SIG-M5 treated with dmso at 0.1 percent for 504 hours (cell line): ENCODE data around the gene ANKS3.

Experiments
- DNase-seq: peaks from one replicate; lab custom pipeline; 2025; ENCODE audit not compliant: unreplicated experiment; lab: John Stamatoyannopoulos, UW

Gene ANKS3, protein sequence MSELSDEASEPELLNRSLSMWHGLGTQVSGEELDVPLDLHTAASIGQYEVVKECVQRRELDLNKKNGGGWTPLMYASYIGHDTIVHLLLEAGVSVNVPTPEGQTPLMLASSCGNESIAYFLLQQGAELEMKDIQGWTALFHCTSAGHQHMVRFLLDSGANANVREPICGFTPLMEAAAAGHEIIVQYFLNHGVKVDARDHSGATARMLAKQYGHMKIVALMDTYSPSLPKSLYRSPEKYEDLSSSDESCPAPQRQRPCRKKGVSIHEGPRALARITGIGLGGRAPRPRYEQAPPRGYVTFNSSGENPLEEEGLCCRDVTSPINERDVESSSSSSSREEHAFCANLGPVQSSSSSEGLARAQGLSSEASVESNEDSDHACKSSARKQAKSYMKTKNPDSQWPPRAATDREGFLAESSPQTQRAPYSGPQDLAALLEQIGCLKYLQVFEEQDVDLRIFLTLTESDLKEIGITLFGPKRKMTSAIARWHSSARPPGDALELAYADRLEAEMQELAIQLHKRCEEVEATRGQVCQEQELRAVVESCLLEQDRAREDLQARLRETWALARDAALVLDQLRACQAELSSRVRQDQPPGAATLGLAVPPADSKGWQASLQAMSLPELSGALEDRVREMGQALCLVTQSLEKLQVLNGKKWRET

DNA sequence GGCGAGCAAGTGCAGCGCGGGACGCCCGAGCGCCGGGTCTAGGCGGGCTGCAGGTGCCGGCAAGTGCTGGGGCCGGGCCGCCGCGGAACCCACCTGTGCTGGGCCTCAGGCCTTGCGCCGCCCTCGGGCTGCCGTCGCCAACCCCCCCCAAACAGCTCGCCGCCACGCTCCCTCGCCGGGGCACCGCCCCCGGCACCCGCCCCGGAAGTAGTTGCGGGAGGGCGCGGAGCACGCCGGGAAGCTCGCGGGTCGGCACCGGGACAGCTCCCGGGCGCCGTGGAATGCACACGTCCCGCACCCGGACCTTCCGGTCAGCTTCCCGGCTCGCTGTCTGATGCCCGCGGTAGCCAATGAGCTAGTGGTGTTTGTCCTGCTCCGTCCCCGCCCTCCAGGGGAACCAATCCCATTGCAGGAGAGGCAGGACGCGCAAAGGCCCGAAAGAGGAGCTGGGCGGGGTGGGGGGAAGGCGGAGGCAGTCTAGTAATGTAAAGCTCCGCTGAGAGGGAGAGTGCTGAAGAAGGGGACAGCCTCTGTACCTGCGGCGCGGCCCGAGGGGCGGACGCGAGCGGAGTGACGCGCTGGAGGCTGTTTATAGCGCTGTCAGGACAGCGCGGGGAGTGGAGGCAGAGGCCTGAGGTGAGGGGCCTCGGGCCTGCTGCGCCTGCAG lies at the start of gene ANKS3, which contains the start of gene DNAAF8:
Gene ANKS3 (minus strand): TSS at position 209 of the 667 bp plus-strand sequence. CDS start 4,122 bp downstream, outside the sequence.
Gene DNAAF8 (plus strand): TSS at position 475 of the 667 bp plus-strand sequence. CDS start 1,978 bp downstream, outside the sequence.
- DNase-seq, result peak; percentile 92

DNA sequence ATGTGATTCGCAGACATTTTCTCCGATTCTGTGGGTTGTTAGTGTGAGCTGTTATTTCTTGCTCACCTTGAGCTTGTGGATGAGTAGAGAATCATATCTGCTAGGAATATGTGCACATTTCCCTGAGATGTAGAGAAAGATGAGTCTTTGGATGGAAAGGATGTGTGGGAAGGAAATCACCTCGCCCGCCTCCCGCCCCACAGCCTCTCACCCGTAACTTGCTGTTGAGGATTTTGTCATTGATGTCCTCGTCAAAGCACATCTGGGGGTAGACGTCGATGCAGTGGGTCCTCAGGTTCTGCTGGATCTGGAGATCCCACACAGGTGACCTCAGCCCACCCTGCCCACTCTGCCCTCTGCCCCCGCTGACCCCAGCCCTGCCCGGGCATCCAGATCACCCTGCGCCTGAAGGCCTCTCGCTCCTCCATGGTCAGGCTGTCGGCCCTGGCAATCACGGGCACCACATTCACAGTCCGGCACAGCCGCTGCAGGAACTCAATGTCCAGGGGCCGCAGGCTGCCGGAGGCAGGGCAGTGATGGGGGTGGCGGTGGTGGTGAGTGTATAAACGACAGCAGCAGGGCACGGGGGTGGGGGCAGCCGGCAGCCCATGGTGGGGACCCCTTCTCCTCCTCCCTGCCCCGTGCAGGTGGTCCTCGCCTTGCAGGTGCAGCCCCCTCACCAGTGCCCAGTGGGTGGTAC lies 49.3 kb upstream of the ANKS3 start:
- DNase-seq, result no peak

DNA sequence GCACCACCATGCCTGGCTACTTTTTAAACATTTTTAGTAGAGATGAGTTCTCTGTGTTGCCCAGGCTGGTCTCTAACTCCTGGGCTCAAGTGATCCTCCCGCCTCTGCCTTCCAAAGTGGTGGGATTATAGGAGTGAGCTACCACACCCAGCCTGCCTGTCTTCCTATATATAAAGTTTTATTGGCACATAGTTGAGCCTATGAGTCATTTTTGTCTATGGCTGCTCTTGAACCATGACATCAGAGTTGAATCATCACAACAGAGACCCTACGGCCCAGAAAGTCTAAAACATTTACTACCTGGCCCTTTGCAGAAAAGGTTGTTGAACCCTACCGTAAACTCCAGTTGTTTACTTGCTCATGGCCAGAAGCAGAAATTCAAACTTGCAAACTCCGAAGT lies 46.2 kb upstream of the ANKS3 start:
- no peak for DNase-seq

DNA sequence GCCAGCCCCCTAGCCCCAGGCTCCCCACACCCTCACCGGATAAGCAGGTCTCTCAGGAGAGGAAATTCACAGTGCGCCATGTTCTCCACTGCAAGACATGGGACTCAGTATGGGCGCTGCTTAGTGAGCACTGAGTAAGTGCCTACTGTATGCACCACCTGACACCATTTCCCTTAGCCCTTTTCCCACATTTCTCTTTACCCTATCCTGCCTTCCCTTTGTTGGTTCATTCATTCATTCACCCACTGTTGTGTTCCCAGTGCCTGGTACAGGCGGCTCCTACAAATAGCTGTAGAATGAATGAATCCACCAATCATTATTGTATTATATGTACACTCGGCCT lies 44.0 kb upstream of the ANKS3 start:
- no peak for DNase-seq

DNA sequence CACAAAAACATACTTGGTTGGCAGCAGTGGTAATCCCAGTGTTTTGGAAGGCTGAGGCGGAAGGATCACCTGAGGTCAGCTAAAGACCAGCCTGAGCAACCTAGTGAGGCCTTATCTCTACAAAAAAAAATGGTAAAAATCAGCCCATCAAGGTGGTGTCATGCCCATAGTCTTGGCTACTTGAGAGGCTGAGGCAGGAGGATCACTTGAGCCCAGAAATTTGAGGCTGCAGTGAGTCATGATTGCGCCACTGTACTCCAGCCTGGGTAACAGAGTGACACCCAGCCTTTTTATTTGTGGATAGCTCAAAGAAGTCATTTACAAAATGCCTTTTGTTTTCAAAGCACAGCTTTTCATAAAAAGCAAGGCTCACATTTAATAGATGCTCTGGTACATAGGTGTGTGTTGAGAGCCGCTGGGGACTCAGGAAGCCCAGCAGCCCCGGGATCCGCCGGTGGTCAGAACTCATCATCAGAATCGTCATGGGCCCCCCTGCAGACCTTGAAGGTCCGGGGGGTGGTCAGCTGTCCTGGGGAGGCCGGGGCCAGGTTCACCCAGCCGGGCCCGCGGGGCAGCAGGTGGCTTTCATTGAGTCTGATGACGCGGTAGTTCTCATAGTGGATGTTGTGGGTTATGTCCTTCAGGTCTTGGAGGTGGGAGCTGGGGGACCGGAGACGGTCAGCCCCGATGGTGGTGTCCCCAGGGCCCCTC lies 43.4 kb upstream of the ANKS3 start:
- DNase-seq, result no peak

DNA sequence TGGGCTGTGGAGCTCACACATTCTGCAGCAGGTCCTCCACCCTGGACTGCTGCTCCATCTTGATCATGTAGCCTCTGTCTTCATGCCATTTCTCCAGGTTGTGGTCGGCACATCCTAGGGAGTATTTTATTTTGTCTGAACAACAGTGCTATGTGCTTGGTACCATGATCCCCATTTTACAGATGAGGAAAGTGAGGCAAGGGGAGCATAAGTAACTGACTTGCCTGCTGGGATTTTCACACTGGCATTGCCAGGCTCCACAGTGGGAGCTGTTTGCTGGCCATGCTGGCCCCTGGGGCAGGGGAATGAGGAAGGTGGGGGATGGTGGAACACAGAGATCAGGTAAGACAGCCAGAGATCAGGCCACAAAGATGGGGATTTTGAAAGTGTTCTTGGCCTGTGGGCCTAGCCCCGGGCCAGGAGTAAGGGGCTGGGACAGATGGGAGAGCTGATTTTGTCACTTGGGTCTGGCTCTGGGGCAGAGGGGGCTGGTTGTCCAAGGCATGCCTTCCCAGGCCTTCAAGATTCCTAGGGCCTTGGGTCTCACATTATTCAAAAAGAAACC lies 42.2 kb upstream of the ANKS3 start:
- no peak for DNase-seq

DNA sequence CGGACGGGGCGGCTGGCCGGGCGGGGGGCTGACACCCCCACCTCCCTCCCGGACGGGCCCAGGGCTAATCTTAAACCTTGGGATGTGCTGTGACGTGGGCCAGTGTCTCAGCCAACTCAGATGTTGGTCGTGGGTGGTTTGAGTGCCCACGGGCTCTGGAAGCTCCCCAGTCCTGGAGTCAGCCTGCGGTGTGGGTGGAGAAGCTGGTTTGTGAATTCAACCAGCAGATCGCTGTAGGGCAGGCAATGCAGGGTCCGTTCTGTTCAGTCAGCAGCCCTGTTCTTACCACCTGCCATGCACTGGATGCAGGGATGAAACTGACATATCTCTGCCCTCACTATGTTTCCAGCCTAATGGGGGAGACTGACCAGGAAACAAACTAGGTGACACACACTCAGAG lies 40.9 kb upstream of the ANKS3 start:
- DNase-seq, result no peak

DNA sequence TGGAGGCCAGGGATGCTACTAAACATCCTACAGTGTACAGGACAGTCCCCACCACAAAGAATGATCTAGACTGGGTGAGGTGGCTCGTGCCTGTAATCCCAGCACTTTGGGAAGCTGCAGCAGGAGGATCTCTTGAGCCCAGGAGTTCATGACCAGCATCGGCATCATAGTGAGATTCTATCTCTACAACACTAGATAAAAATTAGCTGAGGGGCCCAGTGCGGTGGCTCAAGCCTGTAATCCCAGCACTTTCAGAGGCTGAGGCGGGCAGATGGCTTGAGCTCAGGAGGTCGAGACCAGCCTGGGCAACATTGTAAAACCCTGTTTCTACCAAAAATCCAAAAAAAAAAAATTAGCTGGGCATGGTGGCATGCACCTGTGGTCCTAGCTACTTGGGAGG lies 38.3 kb upstream of the ANKS3 start:
- no peak for DNase-seq

DNA sequence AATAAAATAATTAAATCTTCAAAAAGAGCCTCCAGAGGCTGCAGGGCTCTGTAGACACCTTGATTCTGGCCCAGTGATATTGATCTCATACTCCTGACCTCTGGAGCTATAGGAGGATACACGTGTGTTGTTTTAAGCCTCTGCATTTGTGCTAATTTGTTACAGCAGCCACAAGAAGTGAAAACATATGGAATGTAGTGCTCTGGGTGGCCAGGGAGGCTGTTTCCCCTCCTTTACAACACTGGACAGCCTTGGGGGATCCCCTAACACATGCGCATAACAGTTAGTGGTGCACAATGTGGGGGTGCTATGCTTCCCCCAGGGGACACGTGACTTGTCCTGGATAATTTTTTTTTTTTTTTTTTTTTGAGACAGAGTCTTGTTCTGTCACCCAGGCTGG lies 37.6 kb upstream of the ANKS3 start:
- no peak for DNase-seq

DNA sequence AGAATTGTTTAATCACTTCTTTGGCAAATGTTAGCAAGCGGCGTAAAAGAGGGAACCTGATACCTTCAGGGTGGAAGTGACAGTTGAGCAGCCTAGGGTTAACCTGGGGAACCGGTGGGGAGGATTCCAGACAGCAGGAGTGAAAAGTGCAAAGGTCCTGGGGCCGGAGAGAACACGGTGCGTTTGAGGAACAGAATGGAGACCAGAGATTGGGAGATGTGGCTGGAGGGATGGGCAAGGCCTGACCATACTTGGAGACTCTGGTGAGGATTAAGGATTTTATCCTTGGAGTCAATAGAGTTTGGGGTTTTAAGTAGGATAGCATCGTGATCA lies 35.2 kb upstream of the ANKS3 start:
- DNase-seq, result no peak

DNA sequence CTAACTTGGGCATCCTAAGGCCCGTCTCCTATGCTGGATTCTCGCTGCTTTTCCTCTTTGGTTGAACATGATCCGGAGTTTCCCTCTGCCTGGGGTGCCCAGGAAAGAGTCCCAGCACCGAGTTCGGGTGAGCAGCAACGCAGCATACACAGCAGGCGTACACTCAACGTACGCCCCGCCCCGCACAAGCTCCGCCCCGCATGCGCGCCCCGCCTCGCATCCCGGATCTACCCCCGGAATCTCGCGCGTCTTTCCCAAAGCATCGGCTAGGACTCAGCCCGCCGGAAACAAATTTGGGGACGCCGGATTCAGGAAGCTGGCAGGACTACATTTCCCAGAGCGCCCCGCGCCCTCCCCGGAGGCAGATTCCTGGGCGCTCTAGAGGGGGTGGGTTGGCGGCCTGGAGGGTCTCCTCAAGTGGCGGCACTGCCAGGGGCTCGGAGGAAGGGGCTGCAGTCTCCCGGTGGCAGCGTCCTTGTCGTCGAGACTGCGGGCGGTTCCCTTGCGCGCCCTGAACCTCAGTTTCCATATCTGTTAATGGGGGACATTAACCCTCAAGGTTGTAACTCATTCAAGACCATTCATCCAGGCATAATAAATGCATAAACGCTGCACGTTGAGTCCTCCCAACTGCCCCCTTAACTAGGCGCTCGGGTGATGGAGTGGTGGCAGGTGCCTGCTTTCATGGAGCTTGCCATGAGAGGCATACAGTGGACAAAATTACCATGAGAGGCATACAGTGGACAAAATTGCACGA lies 34.7 kb upstream of the ANKS3 start:
- peak; percentile 87 for DNase-seq

DNA sequence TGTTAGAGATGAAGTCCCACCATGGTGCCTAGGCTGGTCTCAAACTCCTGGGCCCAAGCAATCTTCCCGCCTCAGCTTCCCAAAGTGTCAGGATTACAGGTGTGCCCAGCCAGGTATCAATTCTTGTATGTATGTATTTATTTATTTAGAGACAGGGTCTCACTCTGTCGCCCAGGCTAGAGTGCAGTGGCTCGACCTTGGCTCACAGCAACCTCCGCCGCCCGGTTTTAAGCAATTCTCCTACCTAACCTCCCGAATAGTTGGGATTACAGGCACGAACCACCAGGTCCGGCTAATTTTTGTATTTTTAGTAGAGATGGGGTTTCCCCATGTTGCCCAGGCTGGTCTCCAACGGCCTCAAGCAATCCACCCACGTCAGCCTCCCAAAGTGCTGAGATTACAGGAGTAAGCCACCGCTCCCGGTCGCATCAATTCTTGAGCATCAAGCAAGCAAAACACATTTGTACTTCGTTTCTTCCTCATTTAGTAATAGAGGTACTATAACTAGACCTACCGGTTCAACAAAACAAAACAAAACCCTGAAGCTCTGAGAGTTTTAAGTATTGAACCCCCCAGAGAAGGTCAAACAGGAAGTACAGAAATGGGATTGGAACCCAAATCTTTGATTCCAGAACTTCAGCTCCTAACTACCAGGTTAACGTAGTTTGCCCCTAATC lies 33.9 kb upstream of the ANKS3 start:
- DNase-seq, result peak; percentile 58

DNA sequence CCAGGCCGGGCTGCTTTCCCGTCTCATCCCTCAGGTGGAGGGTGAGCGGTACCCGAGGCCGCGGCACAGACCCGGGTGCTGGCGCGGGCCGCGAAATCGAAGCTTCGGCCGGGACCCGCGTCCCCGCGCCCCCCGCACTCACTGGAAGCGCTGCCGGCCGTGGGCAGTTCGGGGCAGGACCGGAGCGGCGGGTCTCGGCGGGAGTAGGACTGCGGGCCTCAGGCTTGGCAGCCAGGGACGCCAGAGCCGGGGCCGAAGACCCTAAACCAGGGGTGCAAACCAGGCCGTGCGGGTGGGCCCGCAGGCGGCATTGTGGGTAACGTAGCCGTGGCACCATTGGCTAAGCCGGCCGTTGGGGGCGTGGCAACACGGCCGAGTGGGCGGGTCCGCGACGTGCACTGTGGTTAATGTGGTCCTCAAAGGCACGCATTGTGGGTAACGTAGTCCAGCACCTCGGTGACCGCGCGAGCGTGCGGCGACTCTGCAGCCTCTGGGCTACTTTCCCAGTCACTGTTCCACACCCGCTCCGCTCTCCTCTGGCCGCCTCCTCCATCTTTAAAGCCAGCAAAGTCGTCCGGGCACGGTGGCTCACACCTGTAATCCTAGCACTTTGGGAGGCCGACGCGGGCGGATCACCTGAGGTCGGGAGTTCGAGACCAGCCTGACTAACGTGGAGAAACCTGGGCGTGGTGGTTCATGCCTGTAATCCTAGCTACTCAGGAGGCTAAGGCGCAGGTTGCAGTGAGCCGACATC lies 33.0 kb upstream of the ANKS3 start, which contains the start of gene ZNF500:
Gene ZNF500 (minus strand): TSS at position 288 of the 754 bp plus-strand sequence. CDS start 1,184 bp downstream, outside the sequence.
- peak; percentile 84 for DNase-seq

DNA sequence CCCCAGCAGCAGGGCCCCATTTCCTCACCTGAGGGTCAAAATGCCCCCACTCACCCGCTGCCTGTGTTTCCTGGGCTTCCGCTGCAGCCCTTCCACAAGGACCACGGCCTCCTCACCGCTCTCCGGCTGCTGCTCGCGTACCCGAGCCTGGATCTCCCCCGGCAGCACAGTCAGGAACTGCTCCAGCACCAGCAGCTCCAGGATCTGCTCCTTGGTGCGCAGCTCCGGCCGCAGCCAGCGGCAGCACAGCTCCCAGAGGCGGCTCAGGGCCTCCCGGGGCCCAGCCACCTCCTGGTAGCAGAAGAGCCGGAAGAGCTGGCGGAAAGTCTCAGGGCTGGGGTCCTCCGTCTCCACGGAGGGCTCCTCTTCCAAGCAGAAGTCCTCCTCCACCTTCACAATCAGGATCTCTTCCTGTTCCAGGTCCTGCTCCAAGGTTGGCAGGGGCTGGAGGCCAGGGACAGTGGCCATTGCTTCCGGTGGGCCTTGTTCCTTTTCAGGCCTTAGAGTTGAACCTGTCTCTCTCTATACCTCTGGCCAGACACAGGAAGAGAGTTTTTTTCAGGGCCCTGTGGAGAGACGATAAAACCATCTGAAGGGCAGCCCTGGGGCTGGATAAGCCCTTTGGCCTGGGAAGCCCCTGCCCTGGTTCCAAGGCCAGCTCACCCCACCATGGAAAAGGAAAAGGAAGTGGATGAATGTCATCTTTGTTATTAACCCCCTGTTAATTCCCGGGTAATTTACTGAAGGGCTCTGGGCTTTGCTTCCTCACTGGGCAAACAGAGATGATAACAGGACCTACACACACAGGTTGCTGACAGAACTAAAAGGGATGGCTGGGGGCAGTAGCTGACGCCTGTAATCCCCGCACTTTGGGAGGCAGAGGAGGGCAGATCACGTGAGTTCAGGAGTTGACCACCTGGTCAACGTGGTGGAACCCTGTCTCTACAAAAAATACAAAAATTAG lies 31.7 kb upstream of the ANKS3 start:
- DNase-seq, result no peak

DNA sequence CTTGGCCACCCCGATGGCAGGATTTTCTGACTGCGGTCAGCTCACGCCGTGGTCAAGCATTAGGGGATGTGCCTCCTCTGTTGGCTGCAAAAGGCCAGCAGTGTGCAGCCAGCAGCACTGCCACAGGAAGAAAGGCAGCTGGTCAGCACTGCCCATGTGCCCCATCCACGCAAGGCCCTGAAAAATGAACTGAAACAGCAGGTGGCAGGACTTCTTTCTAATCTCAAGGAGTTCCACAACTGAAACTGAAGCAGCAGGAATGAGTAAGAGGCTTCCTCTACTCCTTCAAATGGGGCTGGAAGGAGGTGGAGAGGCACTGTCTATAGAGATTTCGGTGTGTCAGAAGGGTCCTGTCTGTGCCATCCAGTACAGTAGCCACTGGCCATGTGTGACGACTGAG lies 29.7 kb upstream of the ANKS3 start:
- DNase-seq, result no peak

DNA sequence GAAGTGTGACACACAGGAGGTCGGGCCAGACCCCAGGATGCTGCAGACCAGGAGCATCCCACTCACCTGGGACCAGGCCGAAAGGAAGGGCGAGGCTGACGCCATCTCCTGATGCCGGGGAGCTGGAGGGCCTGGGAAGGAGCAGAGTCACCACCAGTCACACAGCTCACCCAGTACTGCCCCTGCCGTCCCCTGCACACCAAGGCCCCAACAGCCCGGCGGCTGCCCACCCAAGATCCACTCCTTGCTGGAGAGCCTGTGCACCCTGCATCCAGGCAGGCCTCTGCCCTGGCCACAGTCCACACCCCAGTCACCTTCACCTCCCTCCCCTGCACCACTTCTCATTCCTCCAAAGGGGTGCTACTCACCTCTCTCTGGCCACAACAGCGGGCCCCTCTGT lies 28.1 kb upstream of the ANKS3 start:
- no peak for DNase-seq

DNA sequence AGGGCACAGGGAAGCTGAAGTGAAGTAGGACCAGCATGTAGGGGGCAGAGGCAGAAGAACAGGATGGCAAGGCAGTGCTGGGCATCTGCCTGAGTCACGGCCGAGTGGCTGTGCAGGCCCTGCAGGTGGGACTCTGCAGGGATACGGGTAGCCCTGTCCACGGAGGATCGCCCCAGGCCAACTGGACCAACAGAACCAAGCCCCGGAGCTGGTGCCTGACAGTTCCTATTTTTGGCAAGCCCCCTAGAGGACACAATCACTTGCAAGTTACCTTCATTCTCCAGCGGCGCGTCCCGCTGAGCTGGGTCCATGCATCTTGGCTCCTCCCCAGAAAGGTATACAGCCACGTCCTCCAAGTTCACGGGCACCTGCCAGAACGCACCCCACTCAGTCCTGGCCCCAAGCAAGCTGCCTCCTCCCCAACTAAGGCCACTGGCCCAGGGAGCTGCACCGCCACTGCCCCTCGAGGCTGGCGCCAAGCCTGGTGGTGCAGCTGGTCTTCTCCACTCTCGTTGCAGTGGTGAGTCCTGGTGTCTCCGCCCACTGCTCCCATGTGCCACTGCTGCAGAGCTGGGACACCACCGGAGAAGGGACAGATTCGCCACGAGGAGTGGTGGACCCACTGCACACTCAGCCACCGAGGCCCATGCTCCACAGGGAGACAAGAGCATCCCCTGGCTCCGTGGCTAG lies 26.3 kb upstream of the ANKS3 start:
- no peak for DNase-seq
